HepG2 (cell line): ENCODE results near the gene EEF1AKMT3. TPM values are rescaled to one million over a fixed set of nuclear protein-coding genes. Genes with fewer than 3 reads are reported as not detected.

Source experiments
- CSRNP1 ChIP-seq: sonication (generic); formaldehyde crosslinking; IDR thresholded peaks from 2 replicates; pipeline ENCODE4 v1.8.1; 2023; ENCODE audit warnings: mild to moderate bottlenecking, missing genetic modification reagents
- E2F5 ChIP-seq: sonication (generic); formaldehyde crosslinking; conservative IDR thresholded peaks from 2 replicates; pipeline ENCODE4 v1.4.0; 2020; ENCODE audit warnings: missing genetic modification reagents
- EEA1 ChIP-seq: sonication (generic); formaldehyde crosslinking; IDR thresholded peaks from 2 replicates; pipeline ENCODE4 v1.5.1; 2020; ENCODE audit warnings: mild to moderate bottlenecking, missing genetic modification reagents, borderline replicate concordance
- HMGA1 ChIP-seq: sonication (generic); formaldehyde crosslinking; conservative IDR thresholded peaks from 2 replicates; pipeline ENCODE4 v1.4.0; 2020; ENCODE audit warnings: missing genetic modification reagents
- NFE2L1 ChIP-seq: sonication (generic); formaldehyde crosslinking; IDR thresholded peaks from 2 replicates; pipeline ENCODE4 v1.4.0; 2020; ENCODE audit warnings: missing genetic modification reagents, mild to moderate bottlenecking, borderline replicate concordance
- PITX1 ChIP-seq: sonication (generic); formaldehyde crosslinking; IDR thresholded peaks from 2 replicates; pipeline ENCODE4 v1.5.1; 2020; ENCODE audit warnings: mild to moderate bottlenecking, missing genetic modification reagents
- ZBTB49 ChIP-seq: sonication (generic); formaldehyde crosslinking; IDR thresholded peaks from 2 replicates; pipeline ENCODE4 v1.4.0; 2020; ENCODE audit warnings: missing genetic modification reagents, borderline replicate concordance
- ZMYM3 ChIP-seq: sonication (generic); formaldehyde crosslinking; IDR thresholded peaks from 2 replicates; pipeline ENCODE4 v1.5.1; 2020; ENCODE audit warnings: mild to moderate bottlenecking, missing genetic modification reagents
- ZNF142 ChIP-seq: sonication (generic); formaldehyde crosslinking; IDR thresholded peaks from 2 replicates; pipeline ENCODE4 v1.4.0; 2020; ENCODE audit warnings: missing genetic modification reagents
- ZNF230 ChIP-seq: sonication (generic); formaldehyde crosslinking; IDR thresholded peaks from 2 replicates; pipeline ENCODE4 v1.4.0; 2020; ENCODE audit warnings: mild to moderate bottlenecking, missing genetic modification reagents
- ZNF441 ChIP-seq: sonication (generic); formaldehyde crosslinking; IDR thresholded peaks from 2 replicates; pipeline ENCODE4 v1.7.0; 2021; ENCODE audit warnings: missing genetic modification reagents, borderline replicate concordance
- ZNF563 ChIP-seq: sonication (generic); formaldehyde crosslinking; IDR thresholded peaks from 2 replicates; pipeline ENCODE4 v1.8.0; 2022; ENCODE audit warnings: mild to moderate bottlenecking, moderate library complexity, missing genetic modification reagents
- ZNF781 ChIP-seq: sonication (generic); formaldehyde crosslinking; IDR thresholded peaks from 2 replicates; pipeline ENCODE4 v1.5.1; 2020; ENCODE audit warnings: borderline replicate concordance, mild to moderate bottlenecking, missing genetic modification reagents; ENCODE audit errors: not compliant biosample characterization
- polyA plus RNA-seq, 8 experiments: library from polyadenylated mRNA; depleted of rRNA in 3 of 8; stranded (reverse) in 7 of 8; unstranded in 1 of 8; fragments of >200 nt; fragmentation: Illumina TruSeq in 4 of 8; extraction: Trizol in 4 of 8; gene quantifications; 2 replicates each; pipeline versions ENCODE4 v1.2.1 to v1.2.3, GENCODE V29; 2011 to 2016; ENCODE audit warnings: low read depth in 4 of 8, missing spikeins in 1 of 8, mixed read lengths in 1 of 8; ENCODE audit not compliant: insufficient read depth in 1 of 8
- total RNA-seq, 5 experiments: library from RNA; depleted of rRNA; stranded (reverse); fragments of >200 nt; fragmentation: Illumina TruSeq; extraction: Trizol; gene quantifications; 2 replicates each; pipeline ENCODE4 v1.2.3, GENCODE V29; 2016; ENCODE audit warnings: low read depth in 1 of 5
- TF ChIP-seq, protein P1 (sequence below): sonication (generic); formaldehyde crosslinking; IDR thresholded peaks from 2 replicates; pipeline ENCODE4 v1.8.0; 2022; ENCODE audit warnings: mild to moderate bottlenecking, missing genetic modification reagents; ENCODE audit not compliant: insufficient replicate concordance

Gene EEF1AKMT3
- total and polyA plus RNA-seq, 2 of the 13 experiments (the other 11 are each of a cell fraction or from before 2014, with no cell fraction given), result 4.7 to 11.4 TPM

GRCh38 chr12:57751788-57752667, 20.4 kb upstream of the EEF1AKMT3 start, which contains the start of gene CDK4 (continued):
- TF ChIP-seq NFE2L1 (CRISPR knock-in tag) (no peak; the same call in 1 of the 2 replicates), ZBTB49 (CRISPR knock-in tag) (peak; percentile 75), ZNF441 (peak; percentile 91), HMGA1 (CRISPR knock-in tag) (no peak), ZNF563 (CRISPR knock-in tag) (peak; percentile 80; the same call in 1 of the 2 replicates), ZNF142 (CRISPR knock-in tag) (no peak), CSRNP1 (CRISPR knock-in tag) (peak; percentile 94), ZMYM3 (no peak), PITX1 (peak; percentile 54), ZNF230 (peak; percentile 83; the same call in 1 of the 2 replicates), E2F5 (CRISPR knock-in tag) (peak; percentile 54; the same call in 1 of the 2 replicates), ZNF781 (peak; percentile 83), EEA1 (CRISPR knock-in tag) (0 out of 2 replicates have a peak, but pooled peaks have one; percentile 13)
- TF ChIP-seq, protein P1, sequence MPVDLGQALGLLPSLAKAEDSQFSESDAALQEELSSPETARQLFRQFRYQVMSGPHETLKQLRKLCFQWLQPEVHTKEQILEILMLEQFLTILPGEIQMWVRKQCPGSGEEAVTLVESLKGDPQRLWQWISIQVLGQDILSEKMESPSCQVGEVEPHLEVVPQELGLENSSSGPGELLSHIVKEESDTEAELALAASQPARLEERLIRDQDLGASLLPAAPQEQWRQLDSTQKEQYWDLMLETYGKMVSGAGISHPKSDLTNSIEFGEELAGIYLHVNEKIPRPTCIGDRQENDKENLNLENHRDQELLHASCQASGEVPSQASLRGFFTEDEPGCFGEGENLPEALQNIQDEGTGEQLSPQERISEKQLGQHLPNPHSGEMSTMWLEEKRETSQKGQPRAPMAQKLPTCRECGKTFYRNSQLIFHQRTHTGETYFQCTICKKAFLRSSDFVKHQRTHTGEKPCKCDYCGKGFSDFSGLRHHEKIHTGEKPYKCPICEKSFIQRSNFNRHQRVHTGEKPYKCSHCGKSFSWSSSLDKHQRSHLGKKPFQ (CRISPR knock-in tag), result peak; percentile 73
